Ishikawa (cell line): ENCODE measurements around the gene TLK1.

Experiments used
- CEBPB ChIP-seq: IDR thresholded peaks from 2 replicates; pipeline ENCODE4 v1.6.1; 2012
- EP300 ChIP-seq: IDR thresholded peaks from 2 replicates; pipeline ENCODE4 v1.6.1; 2012; ENCODE audit warnings: borderline replicate concordance
- REST ChIP-seq: IDR thresholded peaks from 2 replicates; pipeline ENCODE4 v1.6.1; 2012; ENCODE audit warnings: low read depth, mild to moderate bottlenecking
- TAF1 ChIP-seq: IDR thresholded peaks from 2 replicates; pipeline ENCODE4 v1.6.1; 2012; ENCODE audit warnings: low read depth, mild to moderate bottlenecking

- TF ChIP-seq REST (no peak), TAF1 (no peak), EP300 (no peak), CEBPB (no peak)
Observed at GRCh38 chr2:171201271-171201670, 40.6 kb upstream of the TLK1 start.
